ENCODE measurements around the gene YTHDF2.

Gene YTHDF2

GRCh38 chr1:28736450-28737306 is at the start of gene YTHDF2 (continued):
- 0 out of 2 replicates have a peak, but pooled peaks have one; percentile 50 for TF ChIP-seq ZNF600 (tag by site-specific recombination; IDR thresholded peaks at IDR 0.05)
- peak; percentile 88; the same call in 1 of the 2 replicates for TF ChIP-seq ZNF639 (tag by site-specific recombination; IDR thresholded peaks at IDR 0.05)
- 0 out of 2 replicates have a peak, but pooled peaks have one; percentile 20 for TF ChIP-seq ZNF677 (tag by site-specific recombination; IDR thresholded peaks at IDR 0.05)
- TF ChIP-seq ZNF626 (tag by site-specific recombination; IDR thresholded peaks at IDR 0.05): no peak
- TF ChIP-seq ZNF274 (IDR thresholded peaks at IDR 0.05; ENCODE audit: low read length): no peak
- TF ChIP-seq ZNF274 (tag by site-specific recombination; IDR thresholded peaks at IDR 0.05; ENCODE audit: borderline replicate concordance): no peak
- TF ChIP-seq ZFP37 (tag by site-specific recombination; IDR thresholded peaks at IDR 0.05): peak; percentile 89
- TF ChIP-seq ZNF544 (tag by site-specific recombination; IDR thresholded peaks at IDR 0.05): no peak
- TF ChIP-seq ZNF585B (tag by site-specific recombination; IDR thresholded peaks at IDR 0.05): 0 out of 2 replicates have a peak, but pooled peaks have one; percentile 4
- 0 out of 2 replicates have a peak, but pooled peaks have one; percentile 69 for TF ChIP-seq ZSCAN16 (tag by site-specific recombination; IDR thresholded peaks at IDR 0.05)
- peak; percentile 86 for TF ChIP-seq ZNF366 (tag by site-specific recombination; conservative IDR thresholded peaks at IDR 0.05)
- peak; percentile 93 for TF ChIP-seq KLF17 (tag by site-specific recombination; IDR thresholded peaks at IDR 0.05)
- no peak for TF ChIP-seq ZNF23 (tag by site-specific recombination; IDR thresholded peaks at IDR 0.05; ENCODE audit: borderline replicate concordance)
- peak; percentile 22; the same call in 1 of the 2 replicates for TF ChIP-seq SCRT2 (tag by site-specific recombination; IDR thresholded peaks at IDR 0.05)
- TF ChIP-seq BCL11A (tag by site-specific recombination; IDR thresholded peaks at IDR 0.05; ENCODE audit: low read depth): peak; percentile 58
- TF ChIP-seq ZNF645 (tag by site-specific recombination; IDR thresholded peaks at IDR 0.05): no peak
- TF ChIP-seq ZNF560 (tag by site-specific recombination; IDR thresholded peaks at IDR 0.05; ENCODE audit: borderline replicate concordance): no peak
- no peak for TF ChIP-seq ZNF132 (tag by site-specific recombination; IDR thresholded peaks at IDR 0.05; ENCODE audit: borderline replicate concordance)
- no peak for TF ChIP-seq ZNF148 (tag by site-specific recombination; IDR thresholded peaks at IDR 0.05; ENCODE audit: borderline replicate concordance)
- TF ChIP-seq ZNF239 (tag by site-specific recombination; IDR thresholded peaks at IDR 0.05): 0 out of 2 replicates have a peak, but pooled peaks have one; percentile 60
- no peak for TF ChIP-seq ZNF426 (tag by site-specific recombination; IDR thresholded peaks at IDR 0.05)
- TF ChIP-seq ZNF174 (tag by site-specific recombination; IDR thresholded peaks at IDR 0.05): no peak
- TF ChIP-seq ZBTB1 (tag by site-specific recombination; IDR thresholded peaks at IDR 0.05): 0 out of 2 replicates have a peak, but pooled peaks have one; percentile 10
- TF ChIP-seq INSM2 (tag by site-specific recombination; IDR thresholded peaks at IDR 0.05): peak; percentile 75
- TF ChIP-seq ZNF138 (tag by site-specific recombination; IDR thresholded peaks at IDR 0.05; ENCODE audit: borderline replicate concordance): no peak
- peak; percentile 60; the same call in 1 of the 2 replicates for TF ChIP-seq ZBTB44 (tag by site-specific recombination; IDR thresholded peaks at IDR 0.05)
- TF ChIP-seq ZNF433 (tag by site-specific recombination; IDR thresholded peaks at IDR 0.05; ENCODE audit: low read depth): no peak
- TF ChIP-seq ZNF121 (tag by site-specific recombination; IDR thresholded peaks at IDR 0.05): peak; percentile 25; the same call in 1 of the 2 replicates
- no peak for TF ChIP-seq ZNF670 (tag by site-specific recombination; IDR thresholded peaks at IDR 0.05; ENCODE audit: low read depth)
